HG02610 (cell line): Measurements from ENCODE around the gene MARCHF2.
"Not testable (repeated sequence)": the region's sequence is repeated elsewhere in the genome, so short reads cannot be mapped to it uniquely, and the experiment has no call there.

ENCODE experiments used
- ATAC-seq: cut with Tn5 transposase; IDR thresholded peaks from one replicate; pipeline ENCODE4 v1.9.1; 2021; ENCODE audit warnings: mild to moderate bottlenecking, moderate library complexity; ENCODE audit not compliant: unreplicated experiment

The MARCHF2 gene, protein sequence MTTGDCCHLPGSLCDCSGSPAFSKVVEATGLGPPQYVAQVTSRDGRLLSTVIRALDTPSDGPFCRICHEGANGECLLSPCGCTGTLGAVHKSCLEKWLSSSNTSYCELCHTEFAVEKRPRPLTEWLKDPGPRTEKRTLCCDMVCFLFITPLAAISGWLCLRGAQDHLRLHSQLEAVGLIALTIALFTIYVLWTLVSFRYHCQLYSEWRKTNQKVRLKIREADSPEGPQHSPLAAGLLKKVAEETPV

DNA sequence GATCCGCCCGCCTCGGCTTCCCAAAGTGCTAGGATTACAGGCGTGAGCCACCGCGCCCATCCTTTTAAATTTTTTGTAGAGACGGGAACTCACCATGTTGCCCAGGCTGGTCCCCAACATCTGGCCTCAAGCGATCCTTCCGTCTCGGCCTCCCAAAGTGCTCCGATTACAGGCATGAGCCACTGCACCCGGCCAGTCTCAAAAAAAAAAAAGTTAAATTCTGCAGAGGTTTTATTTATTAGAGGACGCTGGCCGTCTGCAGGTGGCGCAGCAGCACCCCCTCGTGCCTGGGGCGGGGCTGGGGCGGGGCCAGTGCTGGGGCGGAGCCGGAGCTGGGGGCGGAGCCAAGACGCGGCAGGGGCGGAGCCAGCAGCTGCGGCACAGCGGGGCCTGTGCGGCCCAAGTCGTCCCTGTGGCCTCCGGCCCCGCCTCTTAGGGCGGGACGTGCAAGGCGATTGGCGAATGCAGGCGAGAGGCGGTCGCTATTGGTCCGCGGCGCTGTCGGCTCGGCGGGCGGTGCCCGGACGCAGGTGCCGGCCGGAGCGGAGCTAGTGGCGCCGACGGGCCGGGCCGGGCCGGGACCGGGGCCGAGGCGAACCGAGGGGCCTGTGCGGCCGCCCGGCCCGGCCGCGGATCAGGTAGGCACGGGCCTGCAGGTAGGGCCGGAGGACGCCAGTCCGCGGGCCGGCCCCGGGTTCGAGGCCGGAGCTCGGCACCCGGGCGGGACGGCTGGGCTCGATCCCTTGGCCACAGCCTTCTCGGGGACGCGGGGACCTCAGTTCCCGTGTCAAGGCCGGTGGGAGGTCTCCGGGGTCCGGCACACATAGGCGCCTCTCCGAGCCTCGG lies at the start of gene MARCHF2:
TSS of gene MARCHF2 (plus strand) at position 523 of the 846 bp plus-strand sequence. CDS start 8,536 bp downstream, outside the sequence.
- ATAC-seq, result peak; percentile 99

DNA sequence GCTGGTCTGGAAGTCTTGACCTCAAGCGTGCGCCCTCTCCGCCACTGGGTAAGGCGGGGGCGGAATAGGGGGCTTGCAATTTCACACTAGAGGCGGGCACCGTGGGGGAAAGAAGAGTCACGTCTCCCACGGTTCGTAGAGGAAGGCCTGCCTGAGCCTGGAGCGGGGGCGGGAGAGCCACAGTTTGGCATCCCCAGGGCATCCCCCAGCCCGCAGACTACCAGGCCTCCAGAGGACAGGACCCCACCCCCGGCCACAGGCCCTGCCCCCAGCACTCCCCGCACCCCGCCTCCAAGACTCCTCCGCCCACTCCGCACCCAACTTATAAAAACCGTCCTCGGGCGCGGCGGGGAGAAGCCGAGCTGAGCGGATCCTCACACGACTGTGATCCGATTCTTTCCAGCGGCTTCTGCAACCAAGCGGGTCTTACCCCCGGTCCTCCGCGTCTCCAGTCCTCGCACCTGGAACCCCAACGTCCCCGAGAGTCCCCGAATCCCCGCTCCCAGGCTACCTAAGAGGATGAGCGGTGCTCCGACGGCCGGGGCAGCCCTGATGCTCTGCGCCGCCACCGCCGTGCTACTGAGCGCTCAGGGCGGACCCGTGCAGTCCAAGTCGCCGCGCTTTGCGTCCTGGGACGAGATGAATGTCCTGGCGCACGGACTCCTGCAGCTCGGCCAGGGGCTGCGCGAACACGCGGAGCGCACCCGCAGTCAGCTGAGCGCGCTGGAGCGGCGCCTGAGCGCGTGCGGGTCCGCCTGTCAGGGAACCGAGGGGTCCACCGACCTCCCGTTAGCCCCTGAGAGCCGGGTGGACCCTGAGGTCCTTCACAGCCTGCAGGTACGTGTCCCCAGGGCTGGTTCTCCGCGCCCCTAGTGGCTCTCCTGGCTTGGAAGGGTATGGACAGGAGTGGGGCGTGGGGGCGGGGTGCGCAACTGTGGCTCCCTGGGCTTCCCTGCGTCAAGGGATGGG lies 49.0 kb upstream of the MARCHF2 start, which contains the start of gene ANGPTL4:
TSS of gene ANGPTL4 (plus strand) at position 353 of the 969 bp plus-strand sequence. CDS start at position 520, 167 bp downstream.
- no peak for ATAC-seq

DNA sequence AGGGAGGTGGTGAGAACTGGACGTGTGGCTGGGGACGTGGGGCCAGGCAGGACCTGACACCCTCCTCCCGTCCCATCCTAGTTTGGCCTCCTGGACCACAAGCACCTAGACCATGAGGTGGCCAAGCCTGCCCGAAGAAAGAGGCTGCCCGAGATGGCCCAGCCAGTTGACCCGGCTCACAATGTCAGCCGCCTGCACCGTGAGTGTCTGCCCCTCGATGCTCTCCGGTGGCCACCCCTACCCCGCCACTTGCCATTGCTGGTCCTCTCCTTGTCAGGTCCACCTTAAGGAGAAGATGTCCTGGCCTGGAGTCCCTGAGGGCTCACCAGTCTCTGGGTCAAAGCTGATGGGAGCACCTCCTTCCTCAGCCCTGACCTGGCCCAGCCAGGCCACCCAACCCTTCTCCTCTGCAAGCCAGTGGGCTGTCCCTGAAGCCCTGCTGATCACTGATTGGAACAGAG lies 47.0 kb upstream of the MARCHF2 start:
- ATAC-seq, result no peak

DNA sequence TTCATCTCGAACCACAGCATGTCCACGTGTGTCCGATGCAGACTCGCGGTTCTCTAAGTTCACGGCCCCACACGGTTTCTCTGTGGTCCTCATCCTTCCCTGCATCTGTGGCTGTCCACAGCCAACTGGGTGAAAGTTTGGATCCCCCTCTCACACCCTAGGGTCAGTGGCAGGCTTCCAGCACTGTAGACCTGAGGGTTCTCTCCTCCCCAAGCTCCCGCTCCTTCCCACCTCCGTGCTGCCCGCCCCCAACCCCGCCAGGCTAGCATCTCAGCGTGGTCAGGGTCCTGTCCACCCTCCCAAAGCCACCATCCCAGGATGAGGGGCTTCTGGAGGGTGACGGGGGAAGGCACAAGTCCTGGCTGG lies 46.2 kb upstream of the MARCHF2 start:
- no peak for ATAC-seq

DNA sequence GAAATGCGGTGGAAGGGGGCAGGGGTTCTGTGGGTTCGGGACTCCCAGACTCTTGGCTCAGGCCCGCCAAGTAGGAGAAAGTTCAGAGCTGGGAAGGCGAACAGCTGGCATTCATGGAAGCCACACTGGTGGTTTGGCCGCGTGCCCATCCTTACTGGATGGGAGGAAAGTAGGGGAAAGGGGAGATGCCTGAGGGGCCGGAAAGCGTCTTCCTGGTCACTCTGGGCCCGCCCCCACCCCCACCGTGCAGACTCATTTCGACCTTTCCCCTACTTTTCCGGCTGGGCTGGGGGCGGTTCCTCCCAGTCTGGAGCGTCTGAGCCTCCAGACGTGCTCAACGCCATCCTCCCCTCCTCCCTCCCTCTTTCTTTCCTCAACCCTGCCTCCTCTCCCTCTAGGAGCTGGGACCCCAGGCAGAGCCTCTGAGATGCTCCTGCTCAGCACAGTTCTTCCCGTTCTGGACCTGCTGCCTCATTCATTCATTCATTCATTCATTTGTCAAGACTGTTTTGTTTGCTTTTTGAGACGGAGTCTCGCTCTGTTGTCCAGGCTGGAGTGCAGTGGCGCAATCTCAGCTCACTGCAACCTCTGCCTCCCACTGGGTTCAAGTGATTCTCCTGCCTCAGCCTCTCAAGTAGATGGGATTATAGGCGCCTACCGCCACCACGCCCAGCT lies 45.6 kb upstream of the MARCHF2 start:
- no peak for ATAC-seq

DNA sequence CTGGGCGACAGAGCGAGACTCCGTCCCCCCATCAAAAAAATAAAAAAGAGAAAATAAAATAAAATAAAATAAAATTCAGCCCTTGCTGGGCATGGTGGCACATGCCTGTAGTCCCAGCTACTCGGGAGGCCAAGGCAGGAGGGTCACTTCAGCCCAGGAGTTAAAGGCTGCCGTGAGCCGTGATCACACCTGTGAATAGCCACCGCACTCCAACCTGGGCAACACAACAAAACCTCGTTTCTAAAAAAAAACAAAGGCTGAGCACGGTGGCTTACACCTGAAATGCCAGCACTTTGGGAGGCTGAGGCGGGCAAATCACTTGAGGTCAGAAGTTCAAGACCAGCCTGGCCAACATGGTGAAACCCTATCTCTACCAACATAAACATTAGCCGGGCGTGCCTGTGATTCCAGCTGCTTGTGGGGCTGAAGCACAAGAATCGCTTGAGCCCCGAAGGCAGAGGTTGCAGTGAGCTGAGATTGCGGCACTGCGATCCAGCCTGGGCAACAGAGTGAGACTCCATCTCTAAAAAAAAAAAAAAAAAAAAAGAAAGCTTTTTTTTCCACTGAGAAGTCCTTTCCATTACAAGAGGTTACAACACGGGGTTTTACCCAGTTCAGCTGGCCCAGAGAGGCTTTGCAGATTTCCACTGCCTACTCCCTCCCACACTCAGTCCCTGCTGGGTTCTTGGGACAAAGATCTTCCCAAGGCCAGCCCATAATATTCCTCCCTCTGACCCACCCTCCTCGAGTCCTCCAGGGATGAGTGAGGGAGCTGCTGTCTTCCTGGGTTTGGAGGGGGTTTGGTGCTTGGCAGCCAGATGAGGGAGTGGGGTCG lies 42.7 kb upstream of the MARCHF2 start:
- no peak for ATAC-seq

DNA sequence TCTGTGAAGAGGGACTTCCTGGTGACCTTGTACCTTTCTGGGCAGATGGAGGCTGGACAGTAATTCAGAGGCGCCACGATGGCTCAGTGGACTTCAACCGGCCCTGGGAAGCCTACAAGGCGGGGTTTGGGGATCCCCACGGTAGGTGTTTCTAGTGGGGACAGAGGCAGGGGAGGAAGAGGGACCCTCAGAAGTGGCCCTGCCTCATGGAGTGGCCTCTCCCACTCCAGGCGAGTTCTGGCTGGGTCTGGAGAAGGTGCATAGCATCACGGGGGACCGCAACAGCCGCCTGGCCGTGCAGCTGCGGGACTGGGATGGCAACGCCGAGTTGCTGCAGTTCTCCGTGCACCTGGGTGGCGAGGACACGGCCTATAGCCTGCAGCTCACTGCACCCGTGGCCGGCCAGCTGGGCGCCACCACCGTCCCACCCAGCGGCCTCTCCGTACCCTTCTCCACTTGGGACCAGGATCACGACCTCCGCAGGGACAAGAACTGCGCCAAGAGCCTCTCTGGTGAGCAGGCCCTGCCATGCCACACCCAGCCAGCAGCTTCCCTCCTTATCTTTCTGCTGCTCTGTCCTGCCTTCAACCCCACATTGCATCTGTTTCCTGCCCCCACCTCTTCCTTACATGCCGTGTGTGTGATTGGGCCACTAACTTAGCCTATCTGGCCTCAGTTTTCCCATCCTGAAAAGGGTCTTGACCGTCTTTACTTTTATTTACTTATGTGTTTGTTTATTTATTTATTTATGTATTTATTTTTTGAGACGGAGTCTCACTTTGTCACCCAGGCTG lies 41.9 kb upstream of the MARCHF2 start:
- no peak for ATAC-seq

DNA sequence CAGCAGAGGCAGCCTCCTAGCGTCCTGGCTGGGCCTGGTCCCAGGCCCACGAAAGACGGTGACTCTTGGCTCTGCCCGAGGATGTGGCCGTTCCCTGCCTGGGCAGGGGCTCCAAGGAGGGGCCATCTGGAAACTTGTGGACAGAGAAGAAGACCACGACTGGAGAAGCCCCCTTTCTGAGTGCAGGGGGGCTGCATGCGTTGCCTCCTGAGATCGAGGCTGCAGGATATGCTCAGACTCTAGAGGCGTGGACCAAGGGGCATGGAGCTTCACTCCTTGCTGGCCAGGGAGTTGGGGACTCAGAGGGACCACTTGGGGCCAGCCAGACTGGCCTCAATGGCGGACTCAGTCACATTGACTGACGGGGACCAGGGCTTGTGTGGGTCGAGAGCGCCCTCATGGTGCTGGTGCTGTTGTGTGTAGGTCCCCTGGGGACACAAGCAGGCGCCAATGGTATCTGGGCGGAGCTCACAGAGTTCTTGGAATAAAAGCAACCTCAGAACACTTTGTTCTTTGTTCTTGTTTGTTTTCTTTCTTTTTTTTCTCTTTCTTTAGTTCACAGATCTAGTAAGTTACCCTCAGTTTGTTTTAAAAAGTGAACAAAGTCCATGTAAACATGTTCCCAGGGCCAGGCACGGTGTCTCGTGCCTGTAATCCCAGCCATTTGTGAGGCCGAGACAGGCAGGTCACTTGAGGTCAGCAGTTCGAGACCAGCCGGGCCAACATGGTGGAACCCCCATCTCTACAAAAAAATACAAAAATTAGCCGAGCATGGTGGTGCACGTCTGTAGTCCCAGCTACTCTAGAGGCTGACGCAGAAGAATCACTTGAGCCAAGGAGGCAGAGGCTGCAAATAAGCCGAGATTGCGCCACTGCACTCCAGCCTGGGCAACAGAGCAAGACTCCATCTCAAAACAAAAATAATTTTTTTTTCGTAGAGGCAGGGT lies 39.0 kb upstream of the MARCHF2 start:
- no peak for ATAC-seq

DNA sequence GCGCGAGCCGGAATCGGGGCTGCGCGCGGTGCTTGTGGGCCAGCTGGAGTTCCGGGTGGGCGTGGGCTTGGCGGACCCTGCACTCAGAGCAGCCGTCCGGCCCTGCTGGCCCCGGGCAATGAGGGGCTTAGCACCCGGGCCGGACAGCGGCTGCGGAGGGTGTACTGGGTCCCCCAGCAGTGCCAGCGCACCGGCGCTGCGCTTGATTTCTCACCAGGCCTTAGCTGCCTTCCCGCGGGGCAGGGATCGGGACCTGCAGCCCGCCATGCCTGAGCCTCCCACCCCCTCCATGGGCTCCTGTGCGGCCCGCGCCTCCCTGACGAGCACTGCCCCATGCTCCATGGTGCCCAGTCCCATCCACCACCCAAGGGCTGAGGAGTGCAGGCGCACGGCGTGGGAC lies 37.3 kb upstream of the MARCHF2 start:
- not testable (repeated sequence) for ATAC-seq

DNA sequence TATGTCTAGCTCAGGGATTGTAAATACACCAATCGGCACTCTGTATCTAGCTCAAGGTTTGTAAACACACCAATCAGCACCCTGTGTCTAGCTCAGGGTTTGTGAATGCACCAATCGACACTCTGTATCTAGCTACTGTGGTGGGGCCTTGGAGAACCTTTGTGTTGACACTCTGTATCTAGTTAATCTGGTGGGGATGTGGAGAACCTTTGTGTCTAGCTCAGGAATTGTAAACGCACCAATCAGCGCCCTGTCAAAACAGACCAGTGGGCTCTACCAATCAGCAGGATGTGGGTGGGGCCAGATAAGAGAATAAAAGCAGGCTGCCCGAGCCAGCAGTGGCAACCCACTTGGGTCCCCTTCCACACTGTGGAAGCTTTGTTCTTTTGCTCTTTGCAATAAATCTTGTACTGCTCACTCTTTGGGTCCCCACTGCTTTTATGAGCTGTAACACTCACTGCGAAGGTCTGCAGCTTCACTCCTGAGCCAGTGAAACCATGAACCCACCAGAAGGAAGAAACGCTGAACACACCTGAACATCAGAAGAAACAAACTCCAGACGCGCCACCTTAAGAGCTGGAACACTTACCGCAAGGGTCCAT lies 36.6 kb upstream of the MARCHF2 start:
- not testable (repeated sequence) for ATAC-seq

DNA sequence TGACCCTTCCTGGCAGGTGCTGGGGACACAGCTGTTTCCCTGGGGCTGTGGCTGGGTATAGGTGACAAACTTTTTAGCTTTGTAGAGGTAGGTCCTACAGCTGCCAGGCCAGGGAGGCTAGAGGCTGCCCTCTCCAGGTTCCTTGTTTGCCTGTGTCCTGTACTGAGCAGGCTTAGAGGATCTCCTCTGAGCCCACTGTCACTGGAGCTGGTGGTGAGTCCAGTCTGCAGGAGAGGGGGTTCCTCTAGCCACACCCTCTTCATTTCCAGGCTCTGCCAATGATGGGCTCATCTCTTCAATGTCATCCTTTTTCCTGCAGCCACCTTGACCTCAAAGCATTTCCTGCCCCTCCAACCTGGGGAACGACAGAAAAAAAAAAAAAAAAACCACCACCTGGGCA lies 35.5 kb upstream of the MARCHF2 start:
- no peak for ATAC-seq

DNA sequence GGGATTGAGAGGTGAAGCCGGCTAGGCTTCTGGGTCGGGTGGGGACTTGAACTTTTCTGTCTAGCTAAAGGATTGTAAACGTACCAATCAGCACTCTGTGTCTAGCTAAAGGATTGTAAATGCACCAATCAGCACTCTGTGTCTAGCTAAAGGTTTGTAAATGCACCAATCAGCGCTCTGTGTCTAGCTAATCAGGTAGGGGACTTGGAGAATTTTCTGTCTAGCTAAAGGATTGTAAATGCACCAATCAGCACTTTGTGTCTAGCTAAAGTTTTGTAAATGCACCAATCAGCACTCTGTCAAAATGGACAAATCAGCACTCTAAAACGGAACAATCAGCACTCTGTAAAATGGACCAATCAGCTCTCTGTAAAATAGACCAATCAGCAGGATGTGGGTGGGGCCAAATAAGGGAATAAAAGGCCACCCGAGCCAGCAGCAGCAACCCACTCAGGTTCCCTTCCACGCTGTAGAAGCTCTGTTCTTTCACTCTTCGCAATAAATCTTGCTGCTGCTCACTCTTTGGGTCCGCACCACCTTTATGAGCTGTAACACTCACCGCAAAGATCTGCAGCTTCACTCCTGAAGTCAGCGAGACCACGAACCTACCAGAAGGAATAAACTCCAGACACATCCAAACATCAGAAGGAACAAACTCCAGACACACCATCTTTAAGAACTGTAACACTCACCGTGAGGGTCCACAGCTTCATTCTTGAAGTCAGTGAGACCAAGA lies 33.8 kb upstream of the MARCHF2 start:
- ATAC-seq, result not testable (repeated sequence)

DNA sequence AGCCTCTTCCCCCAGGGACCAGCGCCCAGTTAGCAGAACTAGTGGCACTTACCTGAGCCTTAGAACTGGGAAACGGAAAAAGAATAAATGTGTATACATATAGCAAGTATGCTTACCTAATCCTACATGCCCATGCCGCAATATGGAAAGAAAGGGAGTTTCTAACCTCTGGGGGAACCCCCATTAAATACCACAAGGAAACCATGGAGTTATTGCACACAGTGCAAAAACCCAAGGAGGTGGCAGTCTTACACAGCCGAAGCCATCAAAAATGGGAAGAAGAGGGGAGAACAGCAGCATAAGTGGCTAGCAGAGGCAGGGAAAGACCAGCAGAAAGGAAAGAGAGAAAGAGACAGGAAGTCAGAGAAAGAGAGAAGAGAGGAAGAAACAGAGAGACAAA lies 28.5 kb upstream of the MARCHF2 start:
- not testable (repeated sequence) for ATAC-seq

DNA sequence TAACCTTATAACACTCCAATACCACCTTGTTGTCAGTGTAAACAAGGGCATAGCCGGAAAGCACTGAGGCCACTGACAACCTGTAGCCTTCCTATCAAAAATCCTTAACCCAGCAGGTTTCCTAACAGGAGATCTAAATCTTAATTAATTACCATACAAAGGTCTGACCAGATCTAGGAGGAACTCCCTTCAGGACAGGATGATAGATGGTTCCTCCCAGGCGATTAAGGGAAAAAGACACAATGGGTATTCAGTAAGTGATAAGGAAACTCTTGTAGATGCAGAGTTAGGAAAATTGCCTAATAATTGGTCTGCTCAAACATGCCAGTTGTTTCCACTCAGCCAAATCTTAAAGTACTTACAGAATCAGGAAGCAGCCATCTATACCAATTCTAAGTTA lies 28.0 kb upstream of the MARCHF2 start:
- ATAC-seq, result not testable (repeated sequence)

DNA sequence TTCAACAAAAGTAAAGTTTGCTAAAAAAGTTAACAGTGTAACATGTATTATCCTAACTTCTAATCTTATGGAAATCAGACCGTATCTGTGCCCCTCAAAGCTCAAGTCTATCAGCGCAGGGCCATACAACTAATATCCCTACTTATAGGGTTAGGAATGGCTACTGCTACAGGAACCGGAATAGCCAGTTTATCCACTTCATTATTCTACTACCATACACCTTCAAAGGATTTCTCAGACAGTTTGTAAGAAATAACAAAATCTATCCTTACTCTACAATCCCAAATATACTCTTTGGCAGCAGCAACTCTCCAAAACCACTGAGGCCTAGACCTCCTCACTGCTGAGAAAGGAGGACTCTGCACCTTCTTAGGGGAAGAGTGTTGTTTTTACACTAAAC lies 27.5 kb upstream of the MARCHF2 start:
- ATAC-seq, result not testable (repeated sequence)

DNA sequence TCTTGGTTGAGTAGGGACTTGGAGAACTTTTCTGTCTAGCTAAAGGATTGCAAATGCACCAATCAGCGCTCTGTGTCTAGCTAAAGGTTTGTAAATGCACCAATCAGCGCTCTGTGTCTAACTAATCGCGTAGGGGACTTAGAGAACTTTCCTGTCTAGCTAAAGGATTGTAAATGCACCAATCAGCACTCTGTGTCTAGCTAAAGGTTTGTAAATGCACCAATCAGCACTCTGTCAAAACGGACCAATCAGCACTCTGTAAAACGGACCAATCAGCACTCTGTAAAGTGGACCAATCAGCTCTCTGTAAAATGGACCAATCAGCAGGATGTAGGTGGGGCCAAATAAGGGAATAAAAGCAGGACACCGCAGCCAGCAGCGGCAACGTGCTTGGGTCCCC lies 26.7 kb upstream of the MARCHF2 start:
- not testable (repeated sequence) for ATAC-seq
